ENCODE measurements around the gene SLC22A13. TPM values are rescaled to one million over a fixed set of nuclear protein-coding genes. Genes with fewer than 3 reads are reported as not detected.

The SLC22A13 gene
- total RNA-seq, 4 donors from 2014 or later, result 0.32 to 0.68 (median 0.60) TPM; not detected in 1

DNA sequence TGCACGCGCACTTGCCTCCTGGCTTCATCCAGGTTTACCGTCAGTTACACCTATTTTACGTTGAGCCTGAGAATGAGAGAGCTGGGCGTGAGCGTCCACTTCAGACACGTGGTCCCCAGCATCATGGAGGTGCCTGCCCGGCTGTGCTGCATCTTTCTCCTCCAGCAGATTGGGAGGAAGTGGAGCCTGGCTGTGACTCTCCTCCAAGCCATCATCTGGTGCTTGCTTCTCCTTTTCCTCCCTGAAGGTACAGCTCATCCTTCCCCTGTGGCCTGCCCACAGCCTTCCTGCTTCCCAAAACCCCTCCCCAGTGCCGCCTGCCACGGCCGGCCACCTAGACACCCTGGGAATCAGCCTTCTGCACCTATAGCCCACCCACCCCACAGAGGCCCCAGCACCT, 48.1 kb downstream of the SLC22A13 start:
- Histone ChIP-seq H3K36me3 (no peaks in the 10 kb centered on the region), H3K27me3 (no peaks in the 10 kb centered on the region), H3K4me3 (no peak overlapping the region), H3K4me1 (no peaks in the 10 kb centered on the region), H3K27ac (no peak overlapping the region), H3K9me3 (no peaks in the 10 kb centered on the region)
- WGBS, 2 donors (ENCODE audit: low coverage in 1 of 2), result 50 to 73% methylated on average over 2 to 11 of the region's 11 CpGs
- TF ChIP-seq EP300 (IDR thresholded peaks at IDR 0.05; ENCODE audit: low read depth) (no peak), POLR2A (IDR thresholded peaks at IDR 0.05) (no peak), CTCF (IDR thresholded peaks at IDR 0.05) (no peak), POLR2AphosphoS5 (IDR thresholded peaks at IDR 0.05) (no peak)
- no peak for DNase-seq
- in situ Hi-C loops (cut with MboI; ENCODE audit: low pct_ligation_motif_present in 1 of 4, low pct_unique_long_range_greater_than_20kb in 1 of 4, low sequenced_read_pairs in 3 of 4) (no loop called here), intact Hi-C loops (cut with DNase I; ENCODE audit: low total_unique reads) (no loop called here)

DNA sequence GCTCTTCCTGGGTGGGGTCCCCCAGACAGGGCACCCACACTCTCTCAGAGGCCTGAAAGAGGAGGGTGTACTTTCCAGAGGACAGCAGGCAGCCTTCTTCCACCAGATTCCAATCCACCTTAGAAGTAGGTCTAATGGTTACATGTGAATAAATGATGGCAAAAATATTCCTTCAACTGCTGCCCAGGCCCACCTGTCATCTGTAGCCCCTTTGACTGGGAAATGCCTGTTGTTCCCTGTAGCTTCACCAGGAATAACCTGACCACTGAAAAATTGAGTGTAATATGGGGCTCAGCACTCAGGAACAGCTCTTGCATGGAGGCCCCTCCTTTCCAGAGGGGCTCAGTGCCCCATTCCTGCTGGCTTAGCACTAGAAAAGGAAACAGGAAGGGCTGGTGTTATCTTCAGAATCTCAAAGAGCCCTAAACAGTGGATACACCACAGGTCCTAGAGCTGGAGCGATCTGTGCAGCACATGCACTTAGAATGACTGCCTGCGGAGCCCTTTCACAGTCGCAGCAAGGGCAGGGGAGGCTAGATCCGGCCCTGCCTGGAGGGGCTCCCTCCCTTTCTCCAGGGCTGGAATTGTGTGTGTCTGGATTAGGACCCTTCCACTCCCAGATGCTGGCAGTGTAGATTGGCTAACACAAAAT, 48.6 kb downstream of the SLC22A13 start:
- 70% methylated on average over 4 of the region's 4 CpGs; no CpG with 5 or more reads in 1 of the 2 donors for WGBS, 2 donors (ENCODE audit: low coverage in 1 of 2)
- H3K9me3 ChIP-seq, result no peaks in the 10 kb centered on the region
- H3K4me1 ChIP-seq, result no peaks in the 10 kb centered on the region
- DNase-seq, result no peak
- H3K36me3 ChIP-seq, result no peaks in the 10 kb centered on the region
- intact Hi-C loops (cut with DNase I; ENCODE audit: low total_unique reads), result no loop called here
- no peak overlapping the region for H3K4me3 ChIP-seq
- no peaks in the 10 kb centered on the region for H3K27me3 ChIP-seq
- TF ChIP-seq POLR2AphosphoS5 (IDR thresholded peaks at IDR 0.05) (no peak), POLR2A (IDR thresholded peaks at IDR 0.05) (no peak), EP300 (IDR thresholded peaks at IDR 0.05; ENCODE audit: low read depth) (no peak)
- H3K27ac ChIP-seq, result no peak overlapping the region
- in situ Hi-C loops (cut with MboI; ENCODE audit: low pct_ligation_motif_present in 1 of 4, low pct_unique_long_range_greater_than_20kb in 1 of 4, low sequenced_read_pairs in 3 of 4), result no loop called here

- Histone ChIP-seq H3K27me3 (no peaks in the 10 kb centered on the region), H3K4me3 (no peak overlapping the region), H3K9me3 (no peaks in the 10 kb centered on the region), H3K27ac (no peak overlapping the region), H3K4me1 (no peaks in the 10 kb centered on the region), H3K36me3 (no peaks in the 10 kb centered on the region)
- no peak for DNase-seq
- intact Hi-C loops (cut with DNase I; ENCODE audit: low total_unique reads) (no loop called here), in situ Hi-C loops (cut with MboI; ENCODE audit: low pct_ligation_motif_present in 1 of 4, low pct_unique_long_range_greater_than_20kb in 1 of 4, low sequenced_read_pairs in 3 of 4) (no loop called here)
- no peak for TF ChIP-seq CTCF (IDR thresholded peaks at IDR 0.05)
- TF ChIP-seq EP300 (IDR thresholded peaks at IDR 0.05; ENCODE audit: low read depth), result no peak
- WGBS, 2 donors (ENCODE audit: low coverage in 1 of 2), result 48 to 75% methylated on average over 3 to 5 of the region's 5 CpGs
Measured at GRCh38 chr3:38314764-38315487, 49.3 kb downstream of the SLC22A13 start.

DNA sequence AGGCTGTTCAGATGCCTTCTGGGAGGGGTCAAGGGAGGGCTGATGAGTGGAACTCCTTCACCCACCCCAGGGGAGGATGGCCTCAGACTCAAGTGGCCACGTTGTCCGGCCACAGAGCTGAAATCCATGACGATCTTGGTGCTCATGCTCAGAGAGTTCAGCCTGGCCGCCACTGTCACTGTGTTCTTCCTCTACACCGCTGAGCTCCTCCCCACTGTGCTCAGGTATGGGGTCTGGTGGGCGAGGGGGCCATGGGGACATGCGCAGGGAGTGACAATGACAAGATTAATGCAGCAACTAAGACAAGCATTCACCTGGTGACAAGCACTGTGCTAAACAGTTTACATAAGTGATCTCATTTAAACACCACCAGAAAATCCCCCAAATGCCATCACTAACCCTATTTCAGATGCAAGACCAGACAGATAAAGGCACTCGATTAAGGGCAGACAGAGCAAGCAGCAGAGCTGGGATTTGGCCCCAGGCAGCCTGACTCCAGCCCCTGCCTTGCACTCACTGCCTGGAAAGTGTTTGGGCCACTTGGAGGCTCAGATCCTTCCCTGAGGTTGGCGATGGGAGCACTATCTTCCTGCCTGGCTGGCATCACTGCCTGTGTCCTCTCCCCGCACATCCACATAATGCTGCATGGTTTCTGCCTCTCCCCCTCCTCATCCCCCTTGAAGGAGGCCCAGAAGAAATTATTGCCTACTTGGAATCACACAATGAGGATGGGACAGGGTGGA, 50.0 kb downstream of the SLC22A13 start:
- no peak overlapping the region for H3K4me3 ChIP-seq
- no peak overlapping the region for H3K27ac ChIP-seq
- no peaks in the 10 kb centered on the region for H3K9me3 ChIP-seq
- DNase-seq, result no peak
- no peaks in the 10 kb centered on the region for H3K4me1 ChIP-seq
- in situ Hi-C loops (cut with MboI; ENCODE audit: low pct_ligation_motif_present in 1 of 4, low pct_unique_long_range_greater_than_20kb in 1 of 4, low sequenced_read_pairs in 3 of 4), result no loop called here
- intact Hi-C loops (cut with DNase I; ENCODE audit: low total_unique reads), result no loop called here
- WGBS, 2 donors (ENCODE audit: low coverage in 1 of 2), result 82% methylated on average over 10 of the region's 10 CpGs; no CpG with 5 or more reads in 1 of the 2 donors
- no peaks in the 10 kb centered on the region for H3K27me3 ChIP-seq
- H3K36me3 ChIP-seq, result no peaks in the 10 kb centered on the region
- TF ChIP-seq EP300 (IDR thresholded peaks at IDR 0.05; ENCODE audit: low read depth) (no peak), POLR2A (IDR thresholded peaks at IDR 0.05) (no peak), POLR2AphosphoS5 (IDR thresholded peaks at IDR 0.05) (no peak), CTCF (IDR thresholded peaks at IDR 0.05) (no peak)

All from transverse colon (tissue), 4 donors.